Loucy (cell line): ENCODE data around the gene SCAPER.
"Not testable (repeated sequence)": the region's sequence is repeated elsewhere in the genome, so short reads cannot be mapped to it uniquely, and the experiment has no call there.

ENCODE experiments used
- H2AFZ ChIP-seq: fragments of 200-600 bp; sonication (generic); 2 replicates; pipeline ENCODE4 v1.6.0; 2016; ENCODE audit warnings: antibody characterized with exemption, mild to moderate bottlenecking, low read length, moderate library complexity
- H3F3A ChIP-seq: fragments of 200-600 bp; 2 replicates; pipeline ENCODE4 v1.6.0; 2016; ENCODE audit warnings: antibody characterized with exemption, low read depth, mild to moderate bottlenecking
- H3K27me3 ChIP-seq: fragments of 200-600 bp; sonication (generic); 2 replicates; pipeline ENCODE4 v1.6.1; 2014; ENCODE audit warnings: low read length, mild to moderate bottlenecking; ENCODE audit not compliant: insufficient read depth, poor library complexity, severe bottlenecking
- H3K36me3 ChIP-seq: fragments of 200-600 bp; sonication (generic); 2 replicates; pipeline ENCODE4 v1.6.1; 2016; ENCODE audit warnings: low read length; ENCODE audit not compliant: insufficient read depth
- H3K4me1 ChIP-seq: fragments of 200-600 bp; sonication (generic); 2 replicates; pipeline ENCODE4 v1.5.1; 2014; ENCODE audit warnings: low read length, mild to moderate bottlenecking; ENCODE audit not compliant: insufficient read depth, poor library complexity, severe bottlenecking
- H3K4me2 ChIP-seq: fragments of 200-600 bp; sonication (generic); 2 replicates; pipeline ENCODE4 v1.6.0; 2014; ENCODE audit warnings: antibody characterized with exemption, low read length, low read depth, mild to moderate bottlenecking; ENCODE audit not compliant: poor library complexity, severe bottlenecking
- H3K4me3 ChIP-seq: fragments of 200-600 bp; sonication (generic); 2 replicates; pipeline ENCODE4 v1.5.1; 2014; ENCODE audit warnings: low read length, mild to moderate bottlenecking, mixed read lengths; ENCODE audit not compliant: poor library complexity, severe bottlenecking
- H3K79me2 ChIP-seq: fragments of 200-600 bp; sonication (generic); 2 replicates; pipeline ENCODE4 v1.6.1; 2014; ENCODE audit warnings: low read length; ENCODE audit not compliant: insufficient read depth
- H3K9ac ChIP-seq: fragments of 200-600 bp; sonication (generic); 2 replicates; pipeline ENCODE4 v1.6.0; 2014; ENCODE audit warnings: mild to moderate bottlenecking, low read depth, low read length, moderate library complexity; ENCODE audit not compliant: poor library complexity, severe bottlenecking
- H3K9me2 ChIP-seq: fragments of 200-600 bp; sonication (generic); replicated peaks from 2 replicates; pipeline ENCODE4 v1.6.1; 2016; ENCODE audit warnings: low read depth, low read length, mixed read lengths
- H3K9me3 ChIP-seq: fragments of 200-600 bp; sonication (generic); 2 replicates; pipeline ENCODE4 v1.6.1; 2014; ENCODE audit warnings: mild to moderate bottlenecking, antibody characterized with exemption, low read length, low read depth; ENCODE audit not compliant: insufficient read depth
- H4K20me1 ChIP-seq: fragments of 200-600 bp; sonication (generic); 2 replicates; pipeline ENCODE4 v1.6.0; 2014; ENCODE audit warnings: antibody characterized with exemption, low read length, mild to moderate bottlenecking; ENCODE audit not compliant: insufficient read depth, poor library complexity, severe bottlenecking
- CTCF ChIP-seq: fragments of 200-600 bp; sonication (generic); conservative IDR thresholded peaks from 2 replicates; pipeline ENCODE4 v1.5.1; 2014; ENCODE audit warnings: mild to moderate bottlenecking, antibody characterized with exemption, low read length
- EZH2phosphoT487 ChIP-seq: fragments of 200-600 bp; IDR thresholded peaks from 2 replicates; pipeline ENCODE4 v1.6.1; 2018; ENCODE audit warnings: antibody characterized with exemption, mild to moderate bottlenecking, moderate library complexity, borderline replicate concordance

Gene SCAPER

GRCh38 chr15:76752549-76752948 is 152.6 kb downstream of the SCAPER start:
- H3K4me2 ChIP-seq, result no peak overlapping the region
- H3F3A ChIP-seq, result no peaks in the 10 kb centered on the region
- no peaks in the 10 kb centered on the region for H3K9me2 ChIP-seq
- H3K9me3 ChIP-seq, result no peaks in the 10 kb centered on the region
- H3K4me1 ChIP-seq, result no peaks in the 10 kb centered on the region
- H4K20me1 ChIP-seq, result no peaks in the 10 kb centered on the region
- no peak overlapping the region for H2AFZ ChIP-seq
- no peaks in the 10 kb centered on the region for H3K27me3 ChIP-seq
- H3K9ac ChIP-seq, result no peak overlapping the region
- no peaks in the 10 kb centered on the region for H3K36me3 ChIP-seq
- no peaks in the 10 kb centered on the region for H3K79me2 ChIP-seq
- no peak overlapping the region for H3K4me3 ChIP-seq
- TF ChIP-seq EZH2phosphoT487 (no peak), CTCF (no peak)

- Histone ChIP-seq H3K79me2 (no peaks in the 10 kb centered on the region), H3F3A (no peaks in the 10 kb centered on the region), H3K27me3 (no peaks in the 10 kb centered on the region), H4K20me1 (no peaks in the 10 kb centered on the region), H3K36me3 (peaks cover 7% of the 10 kb centered on the region; the same call in 1 of the 2 replicates), H3K4me1 (no peaks in the 10 kb centered on the region), H3K4me3 (no peak overlapping the region), H3K9me3 (no peaks in the 10 kb centered on the region), H3K4me2 (no peak overlapping the region), H2AFZ (no peak overlapping the region), H3K9ac (no peak overlapping the region), H3K9me2 (no peaks in the 10 kb centered on the region)
- no peak for TF ChIP-seq CTCF
- TF ChIP-seq EZH2phosphoT487, result no peak
These were observed 167.6 kb downstream of the SCAPER start for GRCh38 chr15:76737573-76737972.

- H3K9me3 ChIP-seq, H4K20me1 ChIP-seq, H2AFZ ChIP-seq, H3F3A ChIP-seq, H3K79me2 ChIP-seq, H3K9ac ChIP-seq, H3K27me3 ChIP-seq, H3K4me1 ChIP-seq, H3K9me2 ChIP-seq, H3K4me2 ChIP-seq, H3K4me3 ChIP-seq: not testable (repeated sequence)
- peaks cover 21% of the 10 kb centered on the region for H3K36me3 ChIP-seq
- TF ChIP-seq CTCF, result 0 out of 2 replicates have a peak, but pooled peaks have one; percentile 14
These were observed 172.8 kb downstream of the SCAPER start for GRCh38 chr15:76732321-76732720.
